Measurements from ENCODE around the gene TRABD.

GRCh38 chr22:50199829-50200460 lies 14.2 kb downstream of the TRABD start:
- no peak for TF ChIP-seq CTCF (conservative IDR thresholded peaks at IDR 0.05; ENCODE audit: low read length)
- TF ChIP-seq EZH2phosphoT487 (IDR thresholded peaks at IDR 0.05; ENCODE audit: borderline replicate concordance): no peak

Data from Loucy (cell line).